T-cell (primary cell): ENCODE data around the gene RPTOR. TPM values are rescaled to one million over a fixed set of nuclear protein-coding genes. Genes with fewer than 3 reads are reported as not detected.

Experiments used
- ATAC-seq, 4 experiments: fragments of 200-7000 bp in 3 of 4; fragments of 150-1000 bp in 1 of 4; cut with Tn5 transposase; replicated peaks in 1 of 4; 1 replicate in 3 of 4; 2 replicates in 1 of 4; pipeline ENCODE4 v1.10.0; 2021; ENCODE audit warnings: moderate library complexity in 3 of 4, mild to moderate bottlenecking in 2 of 4, moderate number of reproducible peaks in 1 of 4
- CTCF ChIA-PET, 2 donors: fragments of 300-600 bp; sonication (Branson Sonifier 250); formaldehyde crosslinking; loops; one replicate each; lab custom pipeline; 2022; ENCODE audit warnings: antibody characterized with exemption in 2 of 2; lab: Charles Lee
- POLR2A ChIA-PET, 2 donors: fragments of 300-600 bp; sonication (Branson Sonifier 250); formaldehyde crosslinking; loops; one replicate each; lab custom pipeline; 2022; ENCODE audit warnings: antibody characterized with exemption in 2 of 2; lab: Charles Lee
- DNase-seq, 35 experiments: peaks; one replicate each; pipeline versions ENCODE4 v3.0.0 to v3.0.0-alpha.2; 2013 to 2023
- H3K27ac ChIP-seq: one replicate; pipeline ENCODE4 v1.5.1; 2013; ENCODE audit warnings: low read length
- H3K27me3 ChIP-seq, 2 experiments: replicated peaks in 1 of 2; 1 replicate in 1 of 2; 2 replicates in 1 of 2; pipeline versions ENCODE4 v1.6.1 to v1.7.0; 2013; ENCODE audit warnings: low read length in 1 of 2, mixed read lengths in 1 of 2; ENCODE audit not compliant: control insufficient read depth in 2 of 2, insufficient read depth in 2 of 2; ENCODE audit errors: extremely low read depth in 1 of 2
- H3K36me3 ChIP-seq, 2 donors: 1 replicate in 1 of 2; 2 replicates in 1 of 2; pipeline versions ENCODE4 v1.6.1 to v1.7.0; 2013; ENCODE audit warnings: low read length in 1 of 2; ENCODE audit not compliant: control insufficient read depth in 2 of 2, insufficient read depth in 1 of 2; ENCODE audit errors: extremely low read depth in 1 of 2
- H3K4me1 ChIP-seq, 2 experiments: 1 replicate in 1 of 2; 2 replicates in 1 of 2; pipeline versions ENCODE4 v1.6.1 to v1.7.0; 2013; ENCODE audit warnings: low read length in 2 of 2, mixed read lengths in 1 of 2; ENCODE audit not compliant: insufficient read depth in 2 of 2, control insufficient read depth in 1 of 2; ENCODE audit errors: extremely low read depth in 1 of 2
- H3K4me3 ChIP-seq, 2 donors: 1 replicate in 1 of 2; 2 replicates in 1 of 2; pipeline versions ENCODE4 v1.5.1 to v1.7.0; 2013; ENCODE audit warnings: mild to moderate bottlenecking in 2 of 2, low read length in 1 of 2, moderate library complexity in 1 of 2; ENCODE audit not compliant: control insufficient read depth in 1 of 2; ENCODE audit errors: extremely low read depth in 1 of 2
- H3K9me3 ChIP-seq: 2 replicates; pipeline ENCODE4 v1.7.0; 2013
- H3K27ac Mint-ChIP-seq, 2 donors: one replicate each; pipeline ENCODE4 v1.8.0; 2020 to 2021; ENCODE audit warnings: mild to moderate bottlenecking in 2 of 2, mixed read lengths in 2 of 2
- H3K27me3 Mint-ChIP-seq, 2 donors: one replicate each; pipeline ENCODE4 v1.8.0; 2021 to 2022; ENCODE audit warnings: mixed read lengths in 2 of 2
- H3K36me3 Mint-ChIP-seq: one replicate; pipeline ENCODE4 v1.8.0; 2021; ENCODE audit warnings: mixed read lengths
- H3K4me1 Mint-ChIP-seq, 3 donors: one replicate each; pipeline ENCODE4 v1.8.0; 2020 to 2022; ENCODE audit warnings: mixed read lengths in 3 of 3, mild to moderate bottlenecking in 1 of 3
- H3K4me3 Mint-ChIP-seq, 3 donors: one replicate each; pipeline ENCODE4 v1.8.0; 2020 to 2022; ENCODE audit warnings: mild to moderate bottlenecking in 3 of 3, mixed read lengths in 3 of 3, moderate library complexity in 3 of 3
- H3K9me3 Mint-ChIP-seq, 3 donors: one replicate each; pipeline ENCODE4 v1.8.0; 2020 to 2022; ENCODE audit warnings: mixed read lengths in 3 of 3
- WGBS: methylation state at CpG from one replicate; pipeline ENCODE4 v1.1.5; 2013; ENCODE audit warnings: missing lambda C conversion rate; ENCODE audit not compliant: insufficient coverage; 5-methylcytosine and 5-hydroxymethylcytosine counted together
- total RNA-seq, 35 experiments: library from RNA in 6 of 35; stranded (reverse) in 6 of 35; fragments of 120-200 nt in 1 of 35; gene quantifications; one replicate each; pipeline versions ENCODE4 v1.2.1 to v1.2.4 and lab custom pipeline; 2013 to 2026

The RPTOR gene
- total RNA-seq, 5 donors from 2014 or later (not counting 1 experiment from before 2014, with no cell fraction given), result 59.4 to 76.8 (median 71.4) TPM

GRCh38 chr17:80665792-80666191 lies 121.2 kb downstream of the RPTOR start:
- no peak for ATAC-seq
- POLR2A ChIA-PET, result no interaction called here
- no peak for DNase-seq
- Mint-ChIP-seq H3K4me1 (peaks cover 77 to 89% (median 87%) of the 10 kb centered on the region in 3 donors), H3K27ac (peak overlapping the region; percentile 86 to 99), H3K27me3 (no peaks in the 10 kb centered on the region), H3K36me3 (peaks cover 6% of the 10 kb centered on the region), H3K9me3 (no peaks in the 10 kb centered on the region), H3K4me3 (peak overlapping the region; percentile 21 to 85 (median 67))
- Histone ChIP-seq H3K27ac (no peak overlapping the region), H3K9me3 (no peaks in the 10 kb centered on the region), H3K27me3 (no peaks in the 10 kb centered on the region), H3K4me3 (no peak overlapping the region), H3K4me1 (peaks cover 52 to 71% of the 10 kb centered on the region in 2 experiments), H3K36me3 (no peaks in the 10 kb centered on the region)
- CTCF ChIA-PET, result no interaction called here
- WGBS, result no CpG with 5 or more reads among the region's 11 CpGs

DNA sequence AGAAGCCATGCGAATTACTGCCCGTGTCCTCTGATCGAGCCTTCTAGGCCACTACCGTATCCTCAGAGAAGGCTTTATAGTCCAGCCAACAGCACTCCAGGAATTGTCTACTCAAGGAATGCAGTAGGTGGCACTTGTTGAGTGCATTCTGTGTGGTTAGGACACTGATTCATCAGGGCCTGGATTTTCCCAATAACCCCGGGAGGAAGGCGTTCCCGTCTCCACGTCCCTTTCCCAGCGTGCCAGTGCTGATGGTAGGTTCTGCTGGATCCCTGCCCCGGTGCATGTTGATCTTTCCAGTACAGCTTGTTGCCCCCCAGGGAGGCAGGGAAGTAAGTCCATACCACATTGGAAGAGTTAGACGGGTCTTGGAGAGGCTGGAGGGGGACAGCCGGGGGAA lies 122.2 kb downstream of the RPTOR start:
- ChIA-PET CTCF (no interaction called here), POLR2A (no interaction called here)
- Histone ChIP-seq H3K4me1 (peaks cover 52 to 73% of the 10 kb centered on the region in 2 experiments), H3K36me3 (no peaks in the 10 kb centered on the region), H3K9me3 (no peaks in the 10 kb centered on the region), H3K27me3 (no peaks in the 10 kb centered on the region), H3K27ac (no peak overlapping the region), H3K4me3 (no peak overlapping the region)
- Mint-ChIP-seq H3K4me3 (peak overlapping the region in 1 of 3 donors; percentile 85), H3K9me3 (no peaks in the 10 kb centered on the region), H3K27ac (peak overlapping the region; percentile 91 to 99), H3K4me1 (peaks cover 78 to 94% (median 91%) of the 10 kb centered on the region in 3 donors), H3K36me3 (peaks cover 12% of the 10 kb centered on the region), H3K27me3 (no peaks in the 10 kb centered on the region)
- DNase-seq, result no peak
- no peak for ATAC-seq
- 100% methylated on average over 11 of the region's 12 CpGs for WGBS

- no peaks in the 10 kb centered on the region for H3K36me3 ChIP-seq
- H3K4me3 ChIP-seq, result no peak overlapping the region
- H3K27ac ChIP-seq, result no peak overlapping the region
- H3K9me3 ChIP-seq, result no peaks in the 10 kb centered on the region
- Mint-ChIP-seq H3K9me3 (no peaks in the 10 kb centered on the region), H3K27ac (peak overlapping the region; percentile 91 to 99), H3K4me1 (peaks cover 72 to 87% (median 85%) of the 10 kb centered on the region in 3 donors), H3K4me3 (peak overlapping the region; percentile 37 to 85 (median 43)), H3K36me3 (peaks cover 12% of the 10 kb centered on the region), H3K27me3 (no peaks in the 10 kb centered on the region)
- ATAC-seq, result peak; percentile 31 to 57 (median 50)
- H3K4me1 ChIP-seq, result peaks cover 51 to 71% of the 10 kb centered on the region in 2 experiments
- DNase-seq, result peak in 13 of 35 experiments; percentile 9 to 47 (median 20)
- ChIA-PET POLR2A (no interaction called here), CTCF (no interaction called here)
- 92% methylated on average over 4 of the region's 12 CpGs for WGBS
- no peaks in the 10 kb centered on the region for H3K27me3 ChIP-seq
These were observed 123.0 kb downstream of the RPTOR start for GRCh38 chr17:80667462-80668277.

GRCh38 chr17:80668375-80669148 lies 123.9 kb downstream of the RPTOR start:
- Mint-ChIP-seq H3K27ac (peak overlapping the region; percentile 91 to 99), H3K4me1 (peaks cover 72 to 86% (median 84%) of the 10 kb centered on the region in 3 donors), H3K4me3 (peak overlapping the region; percentile 37 to 85 (median 43)), H3K27me3 (no peaks in the 10 kb centered on the region), H3K9me3 (no peaks in the 10 kb centered on the region), H3K36me3 (peaks cover 15% of the 10 kb centered on the region)
- ChIA-PET CTCF (no interaction called here), POLR2A (no interaction called here)
- H3K9me3 ChIP-seq, result no peaks in the 10 kb centered on the region
- WGBS, result 97% methylated on average over 16 of the region's 20 CpGs
- no peak for DNase-seq
- H3K4me1 ChIP-seq, result peaks cover 49 to 71% of the 10 kb centered on the region in 2 experiments
- H3K4me3 ChIP-seq, result no peak overlapping the region
- ATAC-seq, result no peak
- H3K27me3 ChIP-seq, result no peaks in the 10 kb centered on the region
- H3K36me3 ChIP-seq, result no peaks in the 10 kb centered on the region
- H3K27ac ChIP-seq, result no peak overlapping the region

DNA sequence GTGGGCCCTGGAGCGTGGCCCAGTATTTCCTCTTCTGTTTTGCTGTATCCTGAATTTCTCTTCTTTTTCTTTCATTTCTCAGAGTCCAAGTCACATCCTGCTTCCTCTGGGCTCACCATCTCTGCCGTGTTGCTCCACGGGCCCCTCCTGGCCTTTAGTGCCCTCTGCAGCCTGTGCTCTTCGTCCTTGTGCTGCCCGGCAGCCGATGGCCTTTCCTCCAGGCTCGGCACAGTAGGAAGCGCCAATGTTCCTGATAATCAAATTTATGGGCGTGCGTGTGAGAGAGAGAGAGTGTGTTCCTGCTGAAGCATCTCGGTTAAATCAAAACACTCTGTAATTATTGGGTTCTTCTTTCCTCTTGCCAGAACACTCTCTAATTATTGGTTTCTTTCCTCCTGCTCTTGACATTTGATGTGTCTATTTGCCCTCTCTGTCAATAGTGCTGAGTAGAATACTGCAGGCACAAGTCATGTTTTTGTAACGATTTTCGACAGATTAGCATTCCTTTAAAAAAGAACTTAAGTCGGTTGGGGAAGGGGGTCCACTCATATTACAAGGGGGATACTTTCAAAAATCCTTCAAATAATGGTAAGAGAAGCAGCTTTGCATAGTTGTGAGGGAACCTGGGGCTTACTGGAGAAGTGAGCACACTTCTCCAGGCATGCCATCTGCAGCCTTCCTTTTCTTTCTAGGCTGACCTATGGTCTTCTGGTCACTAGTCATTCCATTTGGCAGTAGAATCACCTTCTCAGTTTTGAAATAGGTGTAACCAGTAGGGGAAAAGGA lies 126.6 kb downstream of the RPTOR start:
- WGBS, result 89% methylated on average over 3 of the region's 14 CpGs
- CTCF ChIA-PET, result no interaction called here
- H3K27me3 ChIP-seq, result no peaks in the 10 kb centered on the region
- POLR2A ChIA-PET, result no interaction called here
- no peak overlapping the region for H3K4me3 ChIP-seq
- Mint-ChIP-seq H3K27ac (no peak overlapping the region), H3K4me3 (peak overlapping the region in 1 of 3 donors; percentile 18), H3K4me1 (peaks cover 62 to 81% (median 72%) of the 10 kb centered on the region in 3 donors), H3K36me3 (peaks cover 16% of the 10 kb centered on the region), H3K9me3 (no peaks in the 10 kb centered on the region), H3K27me3 (no peaks in the 10 kb centered on the region)
- DNase-seq (no peak), ATAC-seq (no peak)
- peaks cover 33 to 48% of the 10 kb centered on the region in 2 experiments for H3K4me1 ChIP-seq
- no peak overlapping the region for H3K27ac ChIP-seq
- H3K36me3 ChIP-seq, result no peaks in the 10 kb centered on the region
- H3K9me3 ChIP-seq, result no peaks in the 10 kb centered on the region

- peaks cover 16% of the 10 kb centered on the region for H3K36me3 Mint-ChIP-seq
- no peak overlapping the region for H3K4me3 Mint-ChIP-seq
- H3K4me1 ChIP-seq, result peaks cover 29 to 43% of the 10 kb centered on the region in 2 experiments
- no peaks in the 10 kb centered on the region for H3K27me3 Mint-ChIP-seq
- H3K4me1 Mint-ChIP-seq, result peaks cover 57 to 80% (median 71%) of the 10 kb centered on the region in 3 donors
- CTCF ChIA-PET, result no interaction called here
- no peak overlapping the region for H3K27ac Mint-ChIP-seq
- H3K27me3 ChIP-seq, result no peaks in the 10 kb centered on the region
- H3K9me3 Mint-ChIP-seq, result no peaks in the 10 kb centered on the region
- no peak overlapping the region for H3K27ac ChIP-seq
- H3K4me3 ChIP-seq, result no peak overlapping the region
- ATAC-seq (no peak), DNase-seq (no peak)
- POLR2A ChIA-PET, result no interaction called here
- no CpG with 5 or more reads among the region's 5 CpGs for WGBS
- H3K36me3 ChIP-seq, result no peaks in the 10 kb centered on the region
- no peaks in the 10 kb centered on the region for H3K9me3 ChIP-seq
These were observed 127.1 kb downstream of the RPTOR start for GRCh38 chr17:80671825-80672110.
